ENCODE data around the gene RARRES1.
A peak's percentile ranks its signal among the peaks of the same experiment; 100 is the strongest.

- TF ChIP-seq CTCF (IDR thresholded peaks at IDR 0.05), result no peak; the same call in 2 of the 3 replicates
- TF ChIP-seq HMGXB4 (CRISPR knock-in tag; IDR thresholded peaks at IDR 0.05; ENCODE audit: borderline replicate concordance), result no peak
- TF ChIP-seq POLR2A (IDR thresholded peaks at IDR 0.05; ENCODE audit: low read length), result no peak
- TF ChIP-seq RAD21 (conservative IDR thresholded peaks at IDR 0.05 in 1 of 2, IDR thresholded peaks at IDR 0.05 in 1 of 2), result no peak
- 0 out of 2 replicates have a peak, but pooled peaks have one; percentile 42 for TF ChIP-seq GATA3 (IDR thresholded peaks at IDR 0.05; ENCODE audit: borderline replicate concordance)
- peak; percentile 70 to 82; a peak in 4 of 5 replicates for TF ChIP-seq EP300 (IDR thresholded peaks at IDR 0.05)
- no peak for TF ChIP-seq EHF (CRISPR knock-in tag; IDR thresholded peaks at IDR 0.05)
Observed at GRCh38 chr3:158773845-158774830, 41.9 kb upstream of the RARRES1 start.
